Posterior cingulate gyrus (tissue), 11 donors: ENCODE measurements around the gene GNAS-AS1.

ENCODE experiments used
- DNase-seq, 10 donors: peaks; one replicate each; pipeline versions ENCODE4 v3.0.0 to v3.0.0-alpha.2; 2020 to 2021; ENCODE audit warnings: mixed read lengths in 3 of 10
- intact Hi-C: fragments of 100-400 bp; cut with DNase I; formaldehyde crosslinking; loops from one replicate; pipeline ENCODE4 v1.15.1; 2023

Gene GNAS-AS1

DNA sequence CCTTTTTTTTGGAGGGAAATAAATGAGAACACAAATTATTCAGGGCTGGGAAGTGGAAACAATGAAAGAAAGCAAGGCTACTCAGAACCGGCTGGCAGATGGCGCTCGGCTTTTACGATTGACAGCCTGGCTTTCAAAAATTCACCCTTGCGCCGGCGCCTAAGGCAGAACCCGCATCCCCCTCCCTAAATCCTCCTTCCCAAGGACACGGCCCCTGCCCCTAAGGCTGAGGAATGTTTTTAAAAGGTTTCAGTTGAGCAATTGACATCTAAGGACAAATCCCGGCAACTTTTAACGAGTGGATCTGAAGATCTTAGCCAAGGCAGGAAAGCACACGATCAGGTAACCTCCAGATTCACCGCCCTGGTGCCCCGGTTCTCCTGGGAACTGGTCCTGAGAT is 18.1 kb upstream of the GNAS-AS1 start:
- intact Hi-C loops: loop anchor here (1.0 to 5.0 kb wide), 2 partner anchors 339 to 535 kb away; no protein-coding TSS in a partner anchor
- DNase-seq: peak in 8 of 10 donors; percentile 23 to 91 (median 50)

DNA sequence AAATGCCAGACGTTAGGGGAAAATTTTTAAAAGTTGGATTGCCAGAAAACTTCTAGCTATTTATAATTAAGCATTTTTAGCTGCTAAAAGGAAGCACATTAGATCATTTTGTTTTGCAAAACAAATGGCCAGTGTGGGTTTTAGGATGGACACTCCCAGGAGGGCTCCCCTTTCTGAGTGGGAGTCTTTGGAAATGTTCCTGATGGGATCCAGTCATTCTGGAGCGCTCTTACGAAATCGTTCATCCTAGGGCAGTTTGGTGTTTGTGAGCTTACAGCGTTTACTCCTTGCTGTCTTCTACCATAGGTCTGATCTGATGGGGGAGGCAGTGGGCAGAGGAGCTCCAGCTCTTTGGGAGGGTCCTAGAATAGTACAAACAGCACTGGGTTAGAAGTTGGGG is 16.5 kb upstream of the GNAS-AS1 start:
- intact Hi-C loops: loop anchor here (2.0 to 5.0 kb wide), 2 partner anchors 340 to 630 kb away; no protein-coding TSS in a partner anchor
- no peak for DNase-seq

DNA sequence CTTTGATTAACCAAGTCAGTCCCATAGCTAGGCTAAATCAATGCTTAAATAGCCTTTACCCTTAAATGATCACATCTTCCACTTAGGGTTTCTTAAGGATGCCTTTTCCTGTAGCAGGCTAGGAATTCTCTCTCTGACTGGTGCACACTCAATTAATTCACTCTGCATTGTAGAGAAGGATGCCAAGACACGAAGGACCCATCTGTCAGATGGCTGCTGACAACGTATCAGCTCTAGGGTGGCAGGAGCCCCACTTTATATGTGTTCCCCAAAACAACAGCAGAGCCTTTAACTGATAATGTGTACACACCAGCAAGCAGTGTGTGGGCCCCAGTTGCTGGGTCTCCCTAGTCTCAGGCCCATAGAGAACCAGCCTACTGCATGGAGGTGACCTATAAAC is 15.1 kb upstream of the GNAS-AS1 start:
- intact Hi-C loops: loop anchor here (2.0 to 5.0 kb wide), 2 partner anchors 341 to 631 kb away; no protein-coding TSS in a partner anchor
- no peak for DNase-seq

GRCh38 chr20:58864346-58864745 is 13.6 kb upstream of the GNAS-AS1 start:
- no peak for DNase-seq
- intact Hi-C loops: no loop called here

- no peak for DNase-seq
- intact Hi-C loops: no loop called here
These were observed 12.5 kb upstream of the GNAS-AS1 start for GRCh38 chr20:58863044-58863790.

GRCh38 chr20:58855506-58856389 is 5.0 kb upstream of the GNAS-AS1 start:
- DNase-seq: peak in 1 of 10 donors; percentile 67
- intact Hi-C loops: loop anchor here (10.0 kb wide), 1 partner anchor 201 kb away; the partner anchor contains the start of gene STX16

GRCh38 chr20:58854638-58855471 is 4.2 kb upstream of the GNAS-AS1 start:
- DNase-seq: peak in 1 of 10 donors; percentile 82
- intact Hi-C loops: loop anchor here (5.0 to 10.0 kb wide), 2 partner anchors 200 to 618 kb away; partner anchors contain the start of gene STX16

- peak in 1 of 10 donors; percentile 68 for DNase-seq
These were observed 3.4 kb upstream of the GNAS-AS1 start for GRCh38 chr20:58853976-58854637.

GRCh38 chr20:58853466-58853865 is 2.8 kb upstream of the GNAS-AS1 start:
- intact Hi-C loops: loop anchor here (5.0 to 10.0 kb wide), 2 partner anchors 199 to 616 kb away; partner anchors contain the start of gene STX16
- peak in 1 of 10 donors; percentile 58 for DNase-seq

More at GRCh38 chr20:58853976-58854637, 3.4 kb upstream of the GNAS-AS1 start:
- intact Hi-C loops: loop anchor here (5.0 to 10.0 kb wide), 2 partner anchors 199 to 617 kb away; partner anchors contain the start of gene STX16

GRCh38 chr20:58852543-58853271 is 2.0 kb upstream of the GNAS-AS1 start, which contains the start of gene GNAS:
GNAS (plus strand) TSS chr20:58852716.
- intact Hi-C loops: loop anchor here (5.0 to 10.0 kb wide), 2 partner anchors 198 to 615 kb away; partner anchors contain the start of gene STX16
- DNase-seq: peak in 8 of 10 donors; percentile 31 to 91 (median 57)

DNA sequence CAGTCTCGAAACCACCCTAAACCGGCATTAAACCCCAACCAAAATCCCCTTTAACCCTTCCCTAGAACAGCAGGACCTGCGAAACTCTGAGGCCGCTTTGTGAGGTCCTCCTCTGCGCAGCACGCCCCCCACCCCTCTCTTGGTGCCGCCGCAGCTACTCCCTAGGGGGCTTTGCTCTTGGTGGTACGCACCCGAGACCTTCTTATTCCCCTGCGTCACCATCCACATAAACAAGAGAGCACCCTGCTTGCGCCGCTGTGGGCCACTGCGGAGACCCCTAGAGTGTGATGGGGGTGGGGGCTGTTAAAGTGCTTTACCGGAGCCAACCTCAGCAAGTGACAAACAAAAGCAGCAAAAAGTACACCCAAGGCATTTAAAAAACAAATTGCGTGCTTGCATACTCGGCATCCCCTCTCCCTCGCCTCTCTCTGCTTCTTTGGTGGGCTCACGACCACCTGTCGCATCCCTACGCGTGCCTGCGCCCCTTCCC is 1.3 kb upstream of the GNAS-AS1 start:
- intact Hi-C loops: loop anchor here (5.0 to 10.0 kb wide), 2 partner anchors 197 to 615 kb away; partner anchors contain the start of gene STX16
- DNase-seq: no peak

GRCh38 chr20:58851221-58851968 is 693 bp upstream of the GNAS-AS1 start:
- DNase-seq: no peak
- intact Hi-C loops: loop anchor here (5.0 to 10.0 kb wide), 2 partner anchors 197 to 614 kb away; partner anchors contain the start of gene STX16

DNA sequence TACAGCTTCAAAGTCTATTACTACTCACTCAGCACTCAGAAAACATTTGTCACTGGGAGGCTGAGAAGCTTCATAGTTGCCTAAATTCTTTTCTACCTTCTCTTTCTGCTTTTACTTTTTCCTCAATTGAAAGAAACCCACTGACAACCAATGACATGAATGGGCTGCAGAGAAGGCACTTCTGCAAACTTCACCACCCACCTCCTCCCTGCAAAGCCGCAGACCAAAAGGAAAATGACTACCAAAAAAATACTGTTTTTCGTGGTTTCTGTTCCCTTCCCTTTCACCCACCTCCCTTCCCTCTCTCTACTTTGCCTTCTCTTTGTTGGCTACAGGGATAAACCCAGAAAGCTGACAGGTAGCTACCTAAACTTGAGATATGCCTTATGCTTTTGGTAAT is 3.2 kb downstream of the GNAS-AS1 start:
- intact Hi-C loops: no loop called here
- DNase-seq: no peak

- no peak for DNase-seq
- intact Hi-C loops: no loop called here
These were observed 5.0 kb downstream of the GNAS-AS1 start for GRCh38 chr20:58845706-58846105.

DNA sequence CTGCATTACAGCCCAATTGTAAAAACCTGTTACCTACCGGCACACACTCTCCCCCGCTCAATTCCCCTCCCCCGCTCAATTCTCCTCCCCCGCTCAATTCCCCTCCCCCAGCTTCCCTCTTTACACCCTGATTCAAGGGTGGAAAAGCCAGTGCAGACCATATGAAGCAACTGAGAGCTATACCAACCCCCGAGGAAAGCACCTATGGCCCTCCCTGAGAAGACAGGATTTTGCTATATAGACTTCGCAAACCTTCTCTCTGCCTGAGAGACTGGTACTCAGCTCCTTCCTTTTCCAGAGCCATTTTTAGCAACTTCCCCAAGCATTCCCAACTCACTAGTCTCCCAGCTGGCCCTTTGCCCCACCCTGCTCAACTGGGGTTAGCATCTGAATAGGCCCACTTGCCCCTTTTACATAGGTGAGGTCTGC is 7.6 kb downstream of the GNAS-AS1 start:
- intact Hi-C loops: no loop called here
- DNase-seq: no peak

- intact Hi-C loops: no loop called here
These were observed 8.4 kb downstream of the GNAS-AS1 start for GRCh38 chr20:58842276-58842675.

GRCh38 chr20:58841539-58842264 is 9.0 kb downstream of the GNAS-AS1 start:
- no peak for DNase-seq
- intact Hi-C loops: no loop called here

More at GRCh38 chr20:58842276-58842675, 8.4 kb downstream of the GNAS-AS1 start:
- no peak for DNase-seq
